Calu3 (cell line): Measurements from ENCODE around the gene RASSF4. TPM values are rescaled to one million over a fixed set of nuclear protein-coding genes. Genes with fewer than 3 reads are reported as not detected.

Source experiments
- BruUV-seq: library from RNA; stranded (reverse); fragments of 400-500 nt; replicated peaks from 2 replicates; lab custom pipeline; 2021; lab: Mats Ljungman, UMichigan
- CTCF ChIA-PET: fragments of 300-600 bp; sonication (Branson Sonifier 250); formaldehyde crosslinking; loops from one replicate; lab custom pipeline; 2022; ENCODE audit warnings: antibody characterized with exemption; lab: Charles Lee
- DNase-seq: peaks from one replicate; pipeline ENCODE4 v3.0.0; 2022
- H3K27ac Mint-ChIP-seq: one replicate; pipeline ENCODE4 v1.8.0; 2022; ENCODE audit warnings: mixed read lengths; ENCODE audit not compliant: unreplicated experiment
- H3K27me3 Mint-ChIP-seq: one replicate; pipeline ENCODE4 v1.8.0; 2022; ENCODE audit warnings: mixed read lengths; ENCODE audit not compliant: unreplicated experiment
- H3K36me3 Mint-ChIP-seq: one replicate; pipeline ENCODE4 v1.8.0; 2022; ENCODE audit warnings: mild to moderate bottlenecking, moderate library complexity, mixed read lengths; ENCODE audit not compliant: insufficient read depth, unreplicated experiment
- H3K4me1 Mint-ChIP-seq: one replicate; pipeline ENCODE4 v1.8.0; 2022; ENCODE audit warnings: mild to moderate bottlenecking, low read depth, mixed read lengths; ENCODE audit not compliant: unreplicated experiment
- H3K4me3 Mint-ChIP-seq: one replicate; pipeline ENCODE4 v1.8.0; 2022; ENCODE audit warnings: mild to moderate bottlenecking, low read depth, moderate library complexity, mixed read lengths; ENCODE audit not compliant: unreplicated experiment
- H3K9me3 Mint-ChIP-seq: one replicate; pipeline ENCODE4 v1.8.0; 2022; ENCODE audit warnings: low read depth, mixed read lengths; ENCODE audit not compliant: unreplicated experiment
- CTCF ChIP-seq: fragments of 200-600 bp; IDR thresholded peaks from one replicate; pipeline ENCODE4 v1.8.0; 2022; ENCODE audit warnings: antibody characterized with exemption; ENCODE audit not compliant: unreplicated experiment
- intact Hi-C: fragments of 100-400 bp; cut with micrococcal nuclease; formaldehyde crosslinking; loops from one replicate; pipeline ENCODE4 v1.10.0; 2022; ENCODE audit not compliant: unreplicated experiment
- total RNA-seq: library from RNA; stranded (reverse); gene quantifications from 2 replicates; pipeline ENCODE4 v1.2.3, GENCODE V29; 2022

RASSF4 gene
- total RNA-seq, 1 experiment from 2014 or later, result 2.2 TPM

- peaks cover 25% of the 10 kb centered on the region for H3K4me1 Mint-ChIP-seq
- intact Hi-C loops, result no loop called here
- DNase-seq, result no peak
- H3K9me3 Mint-ChIP-seq, result no peaks in the 10 kb centered on the region
- no peaks in the 10 kb centered on the region for H3K27me3 Mint-ChIP-seq
- H3K36me3 Mint-ChIP-seq, result peaks cover 24% of the 10 kb centered on the region
- BruUV-seq, result no TSS peak
- H3K27ac Mint-ChIP-seq, result no peak overlapping the region
- CTCF ChIA-PET, result interaction anchor here (0.7 kb wide), 1 partner anchor 28 kb away, joined by 3 read pairs; no protein-coding TSS in a partner anchor
- peak overlapping the region; percentile 76 for H3K4me3 Mint-ChIP-seq
- TF ChIP-seq CTCF, result no peak
Measured at GRCh38 chr10:44960482-44961229, 1.1 kb downstream of the RASSF4 start.

GRCh38 chr10:44961230-44961571, 1.6 kb downstream of the RASSF4 start:
- Mint-ChIP-seq H3K9me3 (no peaks in the 10 kb centered on the region), H3K36me3 (peaks cover 24% of the 10 kb centered on the region), H3K27ac (no peak overlapping the region), H3K4me3 (no peak overlapping the region), H3K4me1 (peaks cover 30% of the 10 kb centered on the region), H3K27me3 (no peaks in the 10 kb centered on the region)
- intact Hi-C loops, result no loop called here
- CTCF ChIA-PET, result interaction anchor here (0.7 kb wide), 1 partner anchor 28 kb away, joined by 3 read pairs; no protein-coding TSS in a partner anchor
- no TSS peak for BruUV-seq
- DNase-seq, result no peak
- no peak for TF ChIP-seq CTCF

GRCh38 chr10:44961931-44962750, 2.5 kb downstream of the RASSF4 start:
- intact Hi-C loops, result no loop called here
- Mint-ChIP-seq H3K36me3 (peaks cover 24% of the 10 kb centered on the region), H3K9me3 (no peaks in the 10 kb centered on the region), H3K27ac (no peak overlapping the region), H3K4me3 (no peak overlapping the region), H3K27me3 (no peaks in the 10 kb centered on the region), H3K4me1 (peaks cover 35% of the 10 kb centered on the region)
- no peak for DNase-seq
- no TSS peak for BruUV-seq
- TF ChIP-seq CTCF, result no peak
- CTCF ChIA-PET, result no interaction called here

- intact Hi-C loops, result no loop called here
- Mint-ChIP-seq H3K4me1 (peaks cover 31% of the 10 kb centered on the region), H3K27me3 (no peaks in the 10 kb centered on the region), H3K27ac (no peak overlapping the region), H3K36me3 (peaks cover 24% of the 10 kb centered on the region), H3K4me3 (no peak overlapping the region), H3K9me3 (no peaks in the 10 kb centered on the region)
- no peak for DNase-seq
- no peak for TF ChIP-seq CTCF
- CTCF ChIA-PET, result interaction anchor here (1.2 kb wide), 1 partner anchor 13 kb away, joined by 5 read pairs; no protein-coding TSS in a partner anchor
- no TSS peak for BruUV-seq
Measured at GRCh38 chr10:44962870-44963738, 3.5 kb downstream of the RASSF4 start.
